T-helper 1 cell treated with Interleukin-12 subunit alpha and Interleukin-12 subunit beta and Interleukin-4 antibody, amounts not matched to agents 30 ng/mL and 1 ng/mL, for 36 hours (primary cell): ENCODE results near the gene CPSF4. TPM values are rescaled to one million over a fixed set of nuclear protein-coding genes. Genes with fewer than 3 reads are reported as not detected.

Experiments
- intact Hi-C: fragments of 100-400 bp; cut with micrococcal nuclease; formaldehyde crosslinking; loops from one replicate; pipeline ENCODE4 v1.15.1; 2024
- total RNA-seq: library from RNA; stranded (reverse); gene quantifications from 2 replicates; pipeline ENCODE4 v1.2.3, GENCODE V29; 2022

CPSF4 gene
- 68.0 and 70.2 TPM in 2 replicates for total RNA-seq

GRCh38 chr7:99438573-99439480, at the start of gene CPSF4, which contains the start of gene PTCD1:
Gene CPSF4 (plus strand): TSS chr7:99438943. CDS start chr7:99439083, 140 bp downstream.
Gene PTCD1 (minus strand): TSS chr7:99438798. CDS start chr7:99435242, 3,556 bp downstream.
- intact Hi-C loops, result loop anchor here (1.0 kb wide), 6 partner anchors 27 to 119 kb away; partner anchors contain the start of genes ATP5MF, BUD31, PDAP1 and ZKSCAN5

- intact Hi-C loops, result no loop called here
Observed at GRCh38 chr7:99389772-99390171, 49.0 kb upstream of the CPSF4 start.

GRCh38 chr7:99390941-99391602, 47.7 kb upstream of the CPSF4 start:
- intact Hi-C loops, result no loop called here

- intact Hi-C loops, result no loop called here
Observed at GRCh38 chr7:99392046-99392445, 46.7 kb upstream of the CPSF4 start.

GRCh38 chr7:99392659-99393354, 45.9 kb upstream of the CPSF4 start:
- intact Hi-C loops, result loop anchor here (1.0 kb wide), 3 partner anchors 12 to 19 kb away; partner anchors contain the start of genes ARPC1B, BUD31 and PDAP1

- intact Hi-C loops, result loop anchor here (1.0 kb wide), 3 partner anchors 12 to 19 kb away; partner anchors contain the start of genes ARPC1B, BUD31 and PDAP1
Observed at GRCh38 chr7:99393355-99394187, 45.2 kb upstream of the CPSF4 start.

- intact Hi-C loops, result no loop called here
Observed at GRCh38 chr7:99394188-99394502, 44.6 kb upstream of the CPSF4 start.

- intact Hi-C loops, result no loop called here
Observed at GRCh38 chr7:99395616-99396327, 43.0 kb upstream of the CPSF4 start.

- intact Hi-C loops, result no loop called here
Observed at GRCh38 chr7:99396418-99397296, 42.1 kb upstream of the CPSF4 start.

- intact Hi-C loops, result no loop called here
Observed at GRCh38 chr7:99397297-99397983, 41.3 kb upstream of the CPSF4 start.

GRCh38 chr7:99398891-99399445, 39.8 kb upstream of the CPSF4 start:
- intact Hi-C loops, result no loop called here

GRCh38 chr7:99399597-99399996, 39.1 kb upstream of the CPSF4 start:
- intact Hi-C loops, result no loop called here

- intact Hi-C loops, result loop anchor here (10.0 kb wide), 1 partner anchor 612 kb away; the partner anchor contains the start of gene ZKSCAN1
Observed at GRCh38 chr7:99402854-99403253, 35.9 kb upstream of the CPSF4 start.

- intact Hi-C loops, result loop anchor here (10.0 kb wide), 1 partner anchor 611 kb away; the partner anchor contains the start of gene ZKSCAN1
Observed at GRCh38 chr7:99403764-99404163, 35.0 kb upstream of the CPSF4 start.

- intact Hi-C loops, result loop anchor here (10.0 kb wide), 1 partner anchor 610 kb away; the partner anchor contains the start of gene ZKSCAN1
Observed at GRCh38 chr7:99404235-99404976, 34.3 kb upstream of the CPSF4 start.

GRCh38 chr7:99404977-99405320, 33.8 kb upstream of the CPSF4 start:
- intact Hi-C loops, result loop anchor here (5.0 to 10.0 kb wide), 2 partner anchors 610 to 677 kb away; partner anchors contain the start of genes ZKSCAN1 and ZNF3

- intact Hi-C loops, result loop anchor here (5.0 to 10.0 kb wide), 2 partner anchors 608 to 676 kb away; partner anchors contain the start of genes ZKSCAN1 and ZNF3
Observed at GRCh38 chr7:99406557-99406956, 32.2 kb upstream of the CPSF4 start.
